Hematopoietic multipotent progenitor cell treated with erythropoietin and hydrocortisone succinate and interleukin-3 and kit ligand, for 4 days (in vitro differentiated cells): ENCODE measurements around the gene TMEM114.

ENCODE experiments used
- DNase-seq: peaks from one replicate; pipeline ENCODE4 v3.0.0-alpha.2; 2015

TMEM114 gene

GRCh38 chr16:8611122-8611521 is 20.8 kb upstream of the TMEM114 start:
- DNase-seq, result no peak

DNA sequence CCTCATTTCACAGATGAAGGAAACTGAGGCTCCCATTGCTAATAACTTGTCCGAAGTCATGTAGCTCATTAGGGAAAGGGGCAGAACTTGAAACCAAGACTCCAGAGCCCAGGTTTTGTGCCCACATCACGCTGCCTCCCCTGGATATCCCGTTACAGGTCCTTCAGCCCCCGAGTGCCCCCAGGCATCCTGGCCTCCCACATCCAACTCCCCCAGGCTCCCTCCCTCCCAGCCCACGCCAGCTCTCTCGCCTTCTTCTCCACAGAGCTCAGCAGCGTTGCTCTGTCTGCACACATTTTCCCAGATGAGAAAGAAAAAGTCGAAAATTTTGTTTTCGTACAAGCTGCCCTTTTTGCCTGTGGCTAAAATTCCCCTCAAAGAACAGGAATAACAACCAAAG is 16.9 kb upstream of the TMEM114 start:
- DNase-seq, result no peak

DNA sequence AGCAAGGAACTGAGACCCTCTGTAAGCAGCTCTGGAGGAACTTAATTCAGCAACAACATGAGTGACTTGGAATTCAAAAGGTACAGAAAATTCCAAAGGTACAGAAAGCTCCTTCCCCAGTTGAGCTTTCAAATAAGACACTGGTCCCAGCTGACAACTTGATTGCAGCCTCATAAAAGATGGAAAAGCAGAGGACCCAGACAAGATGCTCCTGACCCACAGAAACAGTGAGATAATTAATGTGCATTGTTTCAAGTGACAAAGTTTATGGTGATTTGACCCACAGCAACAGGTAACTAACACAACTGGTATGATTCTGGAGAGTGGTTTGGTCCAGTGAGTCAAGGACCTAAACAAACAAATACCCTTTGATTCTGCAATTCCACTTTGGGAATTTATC is 15.2 kb upstream of the TMEM114 start:
- no peak for DNase-seq

DNA sequence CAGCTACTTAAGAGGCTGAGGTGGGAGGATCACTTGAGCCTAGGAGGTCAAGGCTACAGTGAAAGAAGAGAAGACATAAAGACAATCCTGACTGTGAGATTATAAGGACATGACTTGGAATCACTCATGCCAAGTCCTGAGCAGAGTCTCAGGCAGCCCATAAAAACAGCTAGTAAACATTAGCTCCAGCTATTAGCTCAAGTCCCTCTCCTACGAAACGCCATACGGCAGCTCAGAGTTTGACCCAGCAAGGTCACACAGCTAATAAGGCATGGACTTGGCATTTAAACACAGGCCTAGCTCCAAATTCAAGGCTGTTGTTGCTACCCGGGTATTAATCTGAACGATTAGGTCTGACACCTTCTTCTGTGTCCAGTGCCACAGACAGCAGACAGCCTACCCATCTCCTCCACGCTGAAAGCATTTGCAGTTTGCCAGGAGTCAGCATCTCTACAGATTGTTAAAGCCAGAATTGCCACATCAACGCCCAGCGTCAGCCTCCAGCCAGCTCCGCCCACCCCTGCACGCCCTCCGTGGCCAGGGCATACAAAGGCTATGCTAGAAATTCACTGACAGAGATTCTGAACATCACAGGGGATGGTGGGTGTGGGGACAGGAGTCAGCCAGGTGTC is 9.9 kb upstream of the TMEM114 start:
- no peak for DNase-seq

DNA sequence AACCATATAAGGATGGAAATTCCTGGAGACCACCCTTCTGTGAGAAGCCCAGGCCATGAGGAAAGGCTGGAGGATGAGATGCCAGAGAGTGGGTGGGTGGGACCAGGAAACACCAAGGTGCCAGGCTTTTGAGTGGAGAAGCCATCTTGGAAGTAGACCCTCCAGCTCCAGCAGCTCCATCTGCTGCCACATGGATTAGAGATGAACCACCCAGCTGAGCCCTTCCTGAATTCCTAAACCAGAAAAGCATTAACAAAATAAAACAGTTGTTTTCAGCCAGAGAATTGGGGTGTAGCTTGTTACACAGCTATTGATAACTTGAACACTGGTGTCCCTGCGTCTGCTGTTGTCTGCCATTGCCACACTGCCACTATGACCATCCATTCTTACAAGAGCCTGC is 6.3 kb upstream of the TMEM114 start:
- DNase-seq, result no peak

- DNase-seq, result no peak
Measured at GRCh38 chr16:8595783-8596182, 5.5 kb upstream of the TMEM114 start.

GRCh38 chr16:8594149-8594666 is 3.9 kb upstream of the TMEM114 start:
- DNase-seq, result peak; percentile 84

- DNase-seq, result no peak
Measured at GRCh38 chr16:8591451-8591850, 1.1 kb upstream of the TMEM114 start.

DNA sequence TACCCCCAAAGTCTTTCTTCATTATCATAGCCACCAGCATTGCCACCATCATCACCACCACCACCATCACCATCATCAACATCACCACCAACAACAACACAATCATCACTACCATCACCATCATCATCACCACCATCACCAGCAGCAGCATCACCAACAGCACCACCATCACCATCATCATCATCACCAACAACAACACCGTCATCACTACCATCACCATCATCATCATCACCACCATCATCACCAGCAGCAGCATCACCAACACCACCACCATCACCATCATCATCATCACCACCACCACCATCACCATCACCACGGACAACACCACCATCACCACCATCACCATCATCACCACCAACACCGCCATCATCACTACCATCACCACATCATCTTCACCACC is 500 bp upstream of the TMEM114 start:
- no peak for DNase-seq

GRCh38 chr16:8589057-8589899 is 1.0 kb downstream of the TMEM114 start:
- DNase-seq, result no peak

DNA sequence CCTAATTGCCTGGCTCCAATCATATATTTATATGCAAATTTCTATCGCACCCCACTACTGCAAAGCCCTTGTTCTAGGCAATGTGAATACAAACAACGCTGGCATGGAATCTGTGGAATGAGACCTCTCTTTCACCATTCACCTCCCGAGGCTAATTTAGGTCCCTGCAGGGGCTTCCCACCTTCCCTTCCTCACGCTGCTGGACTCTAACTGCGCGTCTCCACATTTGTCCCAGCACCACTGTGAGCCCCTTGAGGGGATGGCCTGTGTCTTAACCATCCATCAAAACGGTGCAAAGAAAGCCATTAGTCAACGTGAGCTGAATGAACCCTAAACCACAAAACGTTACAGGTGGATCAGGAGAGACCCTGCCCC is 1.6 kb downstream of the TMEM114 start:
- no peak for DNase-seq

GRCh38 chr16:8587065-8587464 is 3.2 kb downstream of the TMEM114 start:
- DNase-seq, result no peak

DNA sequence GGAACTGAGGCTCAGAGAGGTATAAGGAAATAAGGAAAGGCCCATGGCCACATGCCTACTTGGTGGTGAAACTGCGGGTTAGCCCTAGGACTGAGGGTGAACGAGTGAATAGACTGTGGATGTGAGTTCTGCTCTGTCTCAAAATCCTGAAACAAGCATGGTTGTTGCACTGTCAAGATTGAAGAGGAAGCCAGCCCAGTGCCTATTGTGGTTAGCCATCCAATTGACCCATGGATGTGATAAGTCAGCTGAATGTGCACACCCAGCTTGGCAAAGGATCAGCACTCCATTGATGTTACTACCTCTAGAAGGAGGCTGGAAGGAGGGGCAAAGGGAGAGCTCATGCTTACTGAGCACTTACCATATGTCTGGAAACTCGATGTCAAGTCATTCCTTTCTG is 4.5 kb downstream of the TMEM114 start:
- DNase-seq, result peak; percentile 36

GRCh38 chr16:8585041-8585440 is 5.3 kb downstream of the TMEM114 start:
- DNase-seq, result no peak

DNA sequence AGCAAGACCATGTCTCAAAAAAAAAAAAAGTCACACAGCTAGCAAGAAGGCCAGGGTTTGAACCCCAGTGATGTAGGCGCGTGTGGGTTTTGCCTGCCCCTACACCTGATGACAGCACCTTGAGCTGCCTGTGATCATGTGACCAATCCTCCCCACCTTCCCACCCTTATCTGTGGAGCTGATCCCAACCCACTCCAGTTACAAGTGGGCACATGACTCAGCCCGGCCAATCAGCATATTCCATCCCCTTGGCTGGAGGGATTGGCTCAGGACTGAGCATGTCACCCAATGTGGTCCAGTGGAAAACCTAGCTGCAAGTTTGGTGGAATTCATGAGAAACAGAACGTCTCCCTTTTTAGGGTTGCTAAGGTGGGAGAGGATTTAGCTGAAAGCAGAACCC is 6.6 kb downstream of the TMEM114 start:
- DNase-seq, result no peak

GRCh38 chr16:8583199-8583598 is 7.1 kb downstream of the TMEM114 start:
- DNase-seq, result no peak

- DNase-seq, result peak; percentile 44
Measured at GRCh38 chr16:8581831-8582580, 8.3 kb downstream of the TMEM114 start.

- DNase-seq, result no peak
Measured at GRCh38 chr16:8579559-8579958, 10.8 kb downstream of the TMEM114 start.

DNA sequence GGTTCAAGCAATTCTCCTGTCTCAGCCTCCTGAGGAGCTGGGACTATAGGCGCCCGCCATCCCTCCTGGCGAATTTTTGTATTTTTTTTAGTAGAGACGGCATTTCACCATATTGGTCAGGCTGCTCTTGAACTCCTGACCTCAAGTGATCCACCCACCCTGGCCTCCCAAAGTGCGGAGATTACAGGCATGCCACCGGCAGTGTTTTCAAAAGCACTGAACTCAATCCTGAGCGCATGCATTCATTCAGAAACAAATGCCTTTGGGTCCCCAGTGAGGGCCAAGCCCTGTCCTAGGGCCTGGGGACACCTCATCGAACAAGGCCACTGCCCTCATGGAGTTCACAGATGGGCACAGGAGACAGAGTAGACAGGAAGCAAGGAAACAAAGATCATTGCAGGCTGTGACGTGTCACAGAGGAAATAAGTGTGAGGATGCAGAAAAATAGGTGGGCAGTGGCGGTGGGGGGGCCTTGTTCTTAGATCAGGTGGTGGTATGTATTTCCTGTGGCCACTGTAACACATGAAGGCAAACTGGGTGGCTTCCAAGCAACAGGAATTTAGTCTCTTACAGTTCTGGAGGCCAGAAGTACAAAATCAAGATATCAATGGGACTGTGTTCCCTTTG is 12.5 kb downstream of the TMEM114 start:
- no peak for DNase-seq

DNA sequence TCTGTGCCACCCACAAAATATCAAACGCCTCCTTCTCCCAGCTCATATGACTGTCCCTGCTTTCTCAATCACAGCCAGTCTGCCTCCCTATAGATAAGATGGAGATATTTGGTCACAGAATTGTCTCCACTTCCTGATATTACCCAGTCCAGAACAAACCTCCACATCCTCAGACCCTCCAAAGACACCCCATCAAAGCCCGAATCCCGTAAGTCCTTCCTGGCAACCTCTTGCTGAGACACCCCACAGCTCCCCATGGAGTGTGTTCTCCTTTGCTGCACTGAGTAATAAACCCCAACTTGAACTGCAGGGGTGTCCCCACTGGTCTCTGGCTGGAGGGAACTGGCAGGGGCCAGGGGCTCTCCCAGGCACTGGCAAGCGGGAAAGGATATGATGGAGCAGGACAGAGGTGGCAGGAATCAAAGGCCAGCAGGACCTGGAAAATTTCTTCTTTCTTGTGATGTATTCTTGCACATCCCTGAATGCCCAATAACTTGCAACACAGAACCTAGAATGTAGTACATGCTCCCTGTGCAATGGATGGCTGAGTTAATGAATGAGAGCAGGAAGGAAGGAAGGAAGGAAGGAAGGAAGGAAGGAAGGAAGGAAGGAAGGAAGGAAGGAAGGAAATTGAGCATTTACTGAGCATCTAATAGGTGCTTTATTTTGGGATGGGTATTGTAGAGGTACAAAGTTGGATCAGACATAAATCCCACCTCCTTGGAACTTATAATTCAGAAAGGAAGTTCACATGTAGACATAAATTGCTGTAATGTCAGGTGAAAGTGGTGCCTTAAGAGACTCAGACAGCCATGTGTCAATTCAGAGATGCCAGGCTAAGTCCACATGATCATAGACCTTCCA is 13.9 kb downstream of the TMEM114 start:
- DNase-seq, result no peak

DNA sequence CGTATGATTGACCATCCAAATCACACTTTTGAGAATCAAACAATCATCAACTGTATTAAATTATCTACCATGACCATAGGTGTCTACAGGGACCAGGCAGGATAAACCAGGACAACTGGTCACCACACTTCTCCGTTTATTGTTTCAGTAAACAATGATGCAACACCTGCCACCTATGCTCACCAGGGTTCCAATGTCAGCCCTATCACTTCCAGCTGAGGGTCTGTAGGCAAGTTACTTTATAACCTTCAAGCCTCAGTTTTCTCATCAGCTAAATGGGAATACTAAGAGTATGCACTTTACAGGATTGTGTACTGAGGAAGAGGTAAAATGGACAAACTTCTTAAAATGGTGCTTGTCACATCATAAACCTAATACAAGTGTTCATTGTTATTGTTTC is 14.9 kb downstream of the TMEM114 start:
- DNase-seq, result no peak
